Memory B cell (primary cell): ENCODE measurements around the gene RERE.

Experiments
- ATAC-seq: fragments of 150-1000 bp; cut with Tn5 transposase; 2 replicates; pipeline ENCODE4 v1.10.0; 2021; ENCODE audit warnings: low read depth, mild to moderate bottlenecking, moderate library complexity
- DNase-seq, 2 donors: peaks; one replicate each; pipeline ENCODE4 v3.0.0; 2022; ENCODE audit warnings: low spot score in 2 of 2
- H3K27ac Mint-ChIP-seq: one replicate; pipeline ENCODE4 v1.8.0; 2022; ENCODE audit warnings: mild to moderate bottlenecking, moderate library complexity, mixed read lengths
- H3K27me3 Mint-ChIP-seq: one replicate; pipeline ENCODE4 v1.8.0; 2022; ENCODE audit warnings: mixed read lengths
- H3K36me3 Mint-ChIP-seq: one replicate; pipeline ENCODE4 v1.8.0; 2022; ENCODE audit warnings: mild to moderate bottlenecking, mixed read lengths
- H3K4me1 Mint-ChIP-seq: one replicate; pipeline ENCODE4 v1.8.0; 2022; ENCODE audit warnings: mixed read lengths
- H3K4me3 Mint-ChIP-seq: one replicate; pipeline ENCODE4 v1.8.0; 2022; ENCODE audit warnings: mild to moderate bottlenecking, moderate library complexity, mixed read lengths
- H3K9me3 Mint-ChIP-seq: one replicate; pipeline ENCODE4 v1.8.0; 2022; ENCODE audit warnings: mixed read lengths

Gene RERE

DNA sequence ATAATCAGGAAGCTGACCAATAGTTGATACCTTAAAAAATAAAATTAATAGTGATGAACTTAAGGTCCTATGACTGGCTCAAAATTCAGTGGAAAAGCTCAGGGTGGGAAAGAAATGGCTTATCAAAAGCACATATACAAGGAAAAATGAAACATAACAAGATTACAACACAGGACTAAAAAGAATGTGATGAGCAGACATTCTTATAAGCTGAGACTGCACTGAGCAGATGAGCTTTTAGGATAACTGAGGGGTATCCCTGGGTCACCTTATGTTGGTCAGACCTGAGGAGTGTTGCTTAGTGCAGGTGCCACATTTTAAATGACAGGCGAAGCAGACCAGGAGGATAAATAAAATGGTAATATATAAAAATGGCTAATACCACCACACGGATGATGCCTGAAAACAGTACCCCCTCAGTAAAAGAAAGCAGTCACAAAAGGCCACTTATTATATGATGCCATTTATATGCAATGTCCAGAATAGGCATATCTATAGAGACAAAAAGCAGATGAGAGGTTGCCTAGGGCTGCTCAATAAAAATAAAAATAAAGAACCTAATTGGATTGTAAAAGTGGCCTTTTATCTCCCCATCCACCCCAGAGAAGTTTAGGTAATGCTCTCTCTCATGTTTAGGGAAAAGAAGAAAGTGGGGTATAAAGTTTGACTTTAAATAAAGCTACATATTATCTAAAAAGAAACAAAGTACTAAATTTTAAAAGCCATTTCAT, 335.6 kb downstream of the RERE start:
- Mint-ChIP-seq H3K4me1 (peaks cover 11% of the 10 kb centered on the region), H3K36me3 (peaks cover 17% of the 10 kb centered on the region), H3K4me3 (no peak overlapping the region), H3K27me3 (no peaks in the 10 kb centered on the region), H3K27ac (no peak overlapping the region), H3K9me3 (no peaks in the 10 kb centered on the region)
- no peak for DNase-seq
- ATAC-seq, result no peak

DNA sequence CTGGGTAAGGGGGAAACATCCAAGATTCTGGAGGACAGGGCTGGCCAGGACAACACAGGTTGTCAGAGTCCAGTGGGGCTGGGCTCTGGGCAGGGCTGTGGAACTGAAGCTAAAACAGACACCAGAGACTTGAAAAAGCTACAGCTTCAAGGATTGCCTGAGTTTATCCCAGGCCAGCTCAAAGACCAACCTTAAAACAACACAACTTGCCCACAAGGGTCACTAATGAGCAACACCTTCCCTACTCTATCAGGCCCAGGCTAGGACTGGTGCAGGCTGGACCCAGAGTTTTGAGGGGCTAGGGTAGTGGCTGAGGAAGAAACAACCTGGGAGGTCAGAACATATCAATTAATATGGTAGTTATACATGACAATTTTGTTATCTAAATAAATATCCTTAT, 338.9 kb downstream of the RERE start:
- H3K4me1 Mint-ChIP-seq, result peaks cover 19% of the 10 kb centered on the region

DNA sequence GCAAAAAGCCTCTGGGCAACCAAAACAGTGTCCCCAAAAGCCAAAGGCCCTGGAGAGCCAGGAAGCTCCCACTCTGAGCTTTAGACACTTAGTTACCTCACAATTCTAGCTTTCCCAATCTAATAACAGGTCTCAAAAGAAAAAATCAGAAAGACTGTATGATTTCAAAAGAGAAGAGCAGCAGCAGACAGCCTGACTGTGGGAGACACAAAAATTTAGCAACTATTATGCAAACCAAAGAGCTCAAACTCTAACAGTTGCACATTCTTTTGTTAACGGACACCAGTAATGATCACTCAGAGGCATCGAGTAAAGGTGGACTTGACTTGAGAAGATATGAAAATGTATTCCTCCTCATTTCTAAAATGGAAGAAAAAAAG, 339.5 kb downstream of the RERE start:
- DNase-seq (no peak), ATAC-seq (no peak)
- Mint-ChIP-seq H3K4me1 (peaks cover 24% of the 10 kb centered on the region), H3K36me3 (peaks cover 9% of the 10 kb centered on the region), H3K27ac (peak overlapping the region; percentile 78), H3K4me3 (no peak overlapping the region), H3K9me3 (no peaks in the 10 kb centered on the region), H3K27me3 (no peaks in the 10 kb centered on the region)

More for the DNA sequence above, 338.9 kb downstream of the RERE start:
- Mint-ChIP-seq H3K27ac (peak overlapping the region; percentile 78), H3K9me3 (no peaks in the 10 kb centered on the region), H3K36me3 (peaks cover 11% of the 10 kb centered on the region), H3K27me3 (no peaks in the 10 kb centered on the region), H3K4me3 (no peak overlapping the region)
- DNase-seq, result no peak
- no peak for ATAC-seq

DNA sequence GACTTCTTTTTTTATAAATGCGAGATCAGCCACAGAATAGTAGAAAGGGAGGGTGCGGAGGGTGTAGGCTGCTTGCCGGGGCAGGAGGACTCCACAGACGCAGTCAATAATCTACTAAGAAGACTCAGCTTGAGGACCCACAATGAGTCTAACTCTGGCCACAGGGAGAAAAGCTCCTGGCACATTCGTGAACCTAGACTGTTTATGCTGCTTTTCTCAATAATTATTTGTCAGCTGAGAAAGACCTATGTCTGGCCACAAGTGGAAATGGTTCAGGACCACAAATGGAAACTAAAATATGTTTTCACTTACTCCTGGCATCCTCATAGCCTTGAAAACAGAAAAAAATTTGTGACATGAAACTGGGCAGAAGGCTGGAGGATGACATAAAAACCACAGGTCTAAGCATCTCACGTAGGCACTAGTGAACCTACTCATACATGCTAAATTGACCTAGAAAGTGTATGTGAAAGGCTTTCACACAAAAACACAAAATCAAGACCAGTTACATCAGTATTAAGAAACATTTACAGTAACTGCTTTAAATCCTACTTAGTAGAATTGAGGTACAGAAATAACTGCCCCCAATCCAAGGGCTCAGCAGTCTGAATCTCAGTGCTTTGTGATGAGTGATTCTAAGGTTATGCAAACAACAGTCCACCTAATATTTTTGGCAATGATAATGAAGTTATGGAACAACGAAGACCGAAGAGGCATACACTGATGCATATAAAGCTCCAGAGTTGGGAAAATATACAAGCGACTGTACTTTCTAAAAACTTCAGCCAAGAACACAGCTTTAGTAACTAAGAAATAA, 340.1 kb downstream of the RERE start:
- DNase-seq, result no peak
- Mint-ChIP-seq H3K36me3 (peaks cover 9% of the 10 kb centered on the region), H3K9me3 (no peaks in the 10 kb centered on the region), H3K27me3 (no peaks in the 10 kb centered on the region), H3K4me1 (peaks cover 30% of the 10 kb centered on the region), H3K4me3 (no peak overlapping the region), H3K27ac (peak overlapping the region; percentile 78)
- ATAC-seq, result no peak

DNA sequence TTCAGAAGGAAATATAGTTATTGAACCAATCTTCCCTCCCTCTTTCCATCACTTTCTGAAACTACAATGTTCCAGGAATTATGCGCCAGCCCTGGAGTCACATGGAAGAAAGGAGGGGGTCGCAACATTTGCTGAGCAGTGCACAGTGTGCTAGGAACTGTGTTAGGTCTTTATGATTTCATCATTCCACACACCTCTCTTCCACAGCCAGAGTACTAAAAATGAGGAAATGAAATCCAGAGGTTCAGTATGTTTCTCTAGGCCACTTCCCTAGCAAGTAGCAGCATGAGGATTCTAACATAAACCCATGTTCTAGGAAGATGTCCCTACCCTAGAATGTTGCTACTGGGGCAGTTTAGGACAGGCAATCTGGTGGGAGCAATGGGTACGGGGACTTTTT, 341.4 kb downstream of the RERE start:
- H3K4me3 Mint-ChIP-seq, result no peak overlapping the region
- H3K9me3 Mint-ChIP-seq, result no peaks in the 10 kb centered on the region
- peaks cover 30% of the 10 kb centered on the region for H3K4me1 Mint-ChIP-seq
- H3K36me3 Mint-ChIP-seq, result peaks cover 6% of the 10 kb centered on the region
- ATAC-seq, result no peak
- no peak overlapping the region for H3K27ac Mint-ChIP-seq
- no peak for DNase-seq
- H3K27me3 Mint-ChIP-seq, result no peaks in the 10 kb centered on the region

DNA sequence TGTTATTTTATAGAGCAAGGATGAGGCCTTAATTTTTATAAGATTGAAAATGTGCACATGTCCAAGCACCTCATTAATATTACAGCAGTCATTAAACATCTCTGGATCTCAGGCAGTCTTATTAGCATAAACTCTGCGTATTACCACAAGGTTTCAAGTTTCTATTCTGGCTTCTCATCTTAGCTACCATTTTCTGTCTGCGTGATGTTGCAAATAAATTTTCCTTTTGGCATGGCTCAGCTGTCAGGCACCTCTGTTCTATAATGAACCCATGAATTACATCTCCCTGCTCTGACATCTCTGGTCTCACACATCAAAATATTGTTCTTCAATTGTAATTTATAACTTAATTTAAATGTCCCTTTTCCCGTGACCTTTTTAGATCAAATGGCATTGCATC, 343.1 kb downstream of the RERE start:
- ATAC-seq, result no peak
- Mint-ChIP-seq H3K4me3 (no peak overlapping the region), H3K27ac (no peak overlapping the region), H3K4me1 (peaks cover 29% of the 10 kb centered on the region), H3K9me3 (no peaks in the 10 kb centered on the region), H3K27me3 (no peaks in the 10 kb centered on the region), H3K36me3 (peaks cover 5% of the 10 kb centered on the region)
- no peak for DNase-seq

DNA sequence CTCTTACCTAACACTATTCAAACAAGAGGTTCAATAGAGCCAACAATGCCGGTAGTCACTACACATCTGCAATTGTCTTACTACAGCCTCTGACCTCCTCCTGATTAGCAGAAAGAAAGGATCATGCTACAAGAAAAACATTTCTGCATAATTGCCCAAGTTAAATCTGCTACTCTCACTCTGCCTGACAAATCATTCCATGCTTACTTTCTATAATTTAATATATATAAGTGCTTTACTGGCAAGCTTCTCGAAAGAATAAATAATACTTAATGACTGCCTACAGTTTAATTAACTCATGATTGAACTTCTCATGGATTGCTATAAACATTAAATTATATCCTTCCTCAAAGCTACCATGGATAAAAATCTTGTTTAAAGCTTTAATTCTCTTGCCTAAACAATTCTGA, 343.5 kb downstream of the RERE start:
- Mint-ChIP-seq H3K36me3 (peaks cover 4% of the 10 kb centered on the region), H3K27ac (no peak overlapping the region), H3K4me1 (peaks cover 27% of the 10 kb centered on the region), H3K9me3 (no peaks in the 10 kb centered on the region), H3K27me3 (no peaks in the 10 kb centered on the region), H3K4me3 (no peak overlapping the region)
- no peak for ATAC-seq
- no peak for DNase-seq

DNA sequence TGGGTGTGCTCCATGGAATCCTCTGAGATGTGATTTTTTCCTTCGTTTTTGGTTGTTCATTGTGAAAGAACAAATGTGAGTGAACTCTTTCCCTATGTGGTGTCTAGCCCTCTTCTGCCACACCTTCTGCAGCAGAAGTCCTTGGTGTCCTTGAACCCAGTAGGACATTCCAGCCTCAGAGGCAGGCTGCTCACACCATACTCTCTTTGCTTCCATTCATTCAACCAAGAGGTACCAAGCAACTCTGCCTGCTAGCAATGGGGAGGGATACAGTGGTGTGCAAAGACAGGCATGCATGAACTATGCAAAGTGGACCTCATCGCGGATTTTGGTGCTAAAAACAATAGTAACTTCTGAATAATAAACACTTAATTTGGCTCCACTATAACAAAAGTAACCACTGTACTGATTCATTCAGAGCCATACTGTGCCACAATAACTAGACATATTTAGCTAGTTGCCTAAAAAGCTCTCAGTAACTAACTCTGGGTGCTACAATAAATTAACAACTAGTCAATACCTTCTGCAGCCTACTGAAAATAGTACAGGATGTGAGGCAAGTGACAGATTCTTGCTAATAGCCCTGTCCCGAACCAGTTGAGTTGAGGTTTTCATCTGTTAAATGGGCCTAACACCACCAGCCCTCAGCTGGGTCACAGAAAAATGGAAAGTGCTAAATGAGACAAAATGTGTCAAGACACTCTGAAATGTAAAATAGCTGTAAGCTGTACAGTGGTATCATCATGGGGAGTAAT, 344.1 kb downstream of the RERE start:
- DNase-seq, result no peak
- no peaks in the 10 kb centered on the region for H3K27me3 Mint-ChIP-seq

DNA sequence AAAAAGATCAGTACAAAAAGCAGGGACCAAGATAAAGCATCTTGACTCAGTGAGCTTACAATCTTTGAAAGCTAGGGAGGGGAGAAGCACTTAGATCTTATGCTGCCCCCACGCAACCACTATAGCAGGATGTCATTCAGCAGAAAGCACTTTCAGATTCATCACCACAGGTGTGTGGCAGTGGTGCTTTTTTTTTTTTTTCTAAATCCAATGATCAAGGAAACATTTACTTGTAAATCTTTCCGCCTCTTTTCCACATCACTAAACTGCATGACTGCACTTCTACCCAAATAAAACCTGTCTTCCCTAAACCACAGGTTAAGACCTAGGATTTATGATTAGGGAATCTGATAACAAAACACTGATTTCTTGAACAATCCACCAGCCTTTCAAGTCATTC, 344.8 kb downstream of the RERE start:
- Mint-ChIP-seq H3K36me3 (no peaks in the 10 kb centered on the region), H3K9me3 (no peaks in the 10 kb centered on the region), H3K27me3 (no peaks in the 10 kb centered on the region), H3K27ac (peak overlapping the region; percentile 82), H3K4me1 (peaks cover 23% of the 10 kb centered on the region), H3K4me3 (no peak overlapping the region)
- DNase-seq (peak in 1 of 2 donors; percentile 33), ATAC-seq (peak; percentile 99)

More for the DNA sequence above, 344.1 kb downstream of the RERE start:
- Mint-ChIP-seq H3K4me1 (peaks cover 27% of the 10 kb centered on the region), H3K9me3 (no peaks in the 10 kb centered on the region), H3K36me3 (peaks cover 4% of the 10 kb centered on the region), H3K27ac (peak overlapping the region; percentile 82), H3K4me3 (peak overlapping the region; percentile 43)
- ATAC-seq, result peak; percentile 16

DNA sequence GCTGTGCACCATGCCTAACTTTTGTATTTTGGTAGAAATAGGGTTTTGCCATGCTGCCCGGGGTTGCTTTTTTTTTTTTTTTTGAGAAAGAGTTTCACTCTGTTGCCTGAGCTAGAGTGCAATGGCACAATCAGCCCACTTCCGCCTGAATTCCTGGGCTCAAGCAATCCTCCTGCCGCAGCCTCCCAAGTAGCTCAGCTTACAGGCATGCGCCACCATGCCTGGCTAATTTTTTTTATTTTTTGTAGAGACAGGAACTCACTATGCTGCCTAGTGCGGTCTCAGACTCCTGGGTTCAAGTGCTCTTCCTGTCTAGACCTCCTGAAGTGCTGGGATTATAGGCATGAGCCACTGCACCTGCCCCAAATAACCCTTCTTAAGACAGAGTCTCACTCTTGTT, 346.0 kb downstream of the RERE start:
- no peak for ATAC-seq
- Mint-ChIP-seq H3K27ac (no peak overlapping the region), H3K4me3 (no peak overlapping the region)

DNA sequence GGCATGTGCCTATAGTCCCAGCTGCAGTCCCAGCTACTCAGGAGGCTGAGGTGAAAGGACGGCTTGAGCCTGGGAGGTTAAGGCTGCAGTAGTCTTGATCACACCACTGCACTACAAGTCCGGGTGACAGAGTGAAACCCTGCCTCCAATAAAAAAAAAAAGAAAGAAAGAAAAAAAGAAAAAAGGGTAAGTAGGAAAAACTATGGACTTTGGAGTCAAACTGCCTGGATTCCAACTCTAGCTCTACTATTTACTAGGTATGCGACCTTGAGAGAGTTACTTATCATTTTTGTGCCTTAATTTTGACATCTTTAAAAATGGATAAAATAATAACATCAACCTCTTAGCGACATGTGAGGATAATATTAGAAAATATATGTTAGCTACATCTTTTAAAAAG, 348.7 kb downstream of the RERE start:
- ATAC-seq (no peak), DNase-seq (no peak)
- Mint-ChIP-seq H3K9me3 (no peaks in the 10 kb centered on the region), H3K27ac (no peak overlapping the region), H3K4me1 (peaks cover 26% of the 10 kb centered on the region), H3K27me3 (no peaks in the 10 kb centered on the region), H3K36me3 (peaks cover 12% of the 10 kb centered on the region), H3K4me3 (no peak overlapping the region)

More for the DNA sequence above, 346.0 kb downstream of the RERE start:
- Mint-ChIP-seq H3K27me3 (no peaks in the 10 kb centered on the region), H3K36me3 (no peaks in the 10 kb centered on the region), H3K4me1 (peaks cover 24% of the 10 kb centered on the region), H3K9me3 (no peaks in the 10 kb centered on the region)
- DNase-seq, result no peak

DNA sequence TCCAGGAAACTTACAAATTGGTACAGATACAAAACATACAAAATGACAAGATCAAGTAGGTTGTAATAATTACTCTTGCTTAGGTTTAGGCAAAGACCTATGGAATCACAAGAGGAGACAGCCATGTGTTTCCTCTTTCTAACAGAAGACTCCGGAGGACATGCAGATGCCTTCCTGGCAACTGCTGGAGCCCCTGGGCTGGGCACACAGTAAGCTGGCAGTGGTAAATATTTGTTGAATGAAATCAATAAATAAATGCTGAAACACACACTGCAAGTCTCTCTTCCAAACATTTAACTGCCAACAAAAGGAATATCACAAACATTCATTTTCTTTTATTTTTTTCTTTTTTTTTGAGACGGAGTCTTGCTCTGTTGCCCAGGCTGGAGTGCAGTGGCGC, 350.1 kb downstream of the RERE start:
- Mint-ChIP-seq H3K4me3 (no peak overlapping the region), H3K27ac (no peak overlapping the region), H3K9me3 (no peaks in the 10 kb centered on the region)

DNA sequence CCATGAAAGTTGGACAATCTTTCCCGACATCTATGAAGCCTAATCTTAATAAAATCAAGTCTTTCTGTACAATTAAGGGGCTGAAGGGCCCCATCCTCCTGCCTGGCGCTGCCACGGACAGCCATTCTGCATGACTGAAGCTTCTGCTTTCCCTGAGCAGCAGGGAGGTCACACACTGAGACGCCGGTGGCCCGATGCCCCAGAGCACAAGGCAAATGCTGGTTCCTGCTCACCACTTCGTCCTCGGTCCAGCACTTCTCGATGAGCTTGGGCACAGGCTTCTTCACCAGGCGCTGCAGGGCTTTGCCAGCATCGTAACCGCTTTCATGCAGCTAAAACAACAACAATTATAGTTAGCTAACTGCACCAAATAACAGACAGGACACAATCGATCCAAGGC, 351.7 kb downstream of the RERE start:
- H3K36me3 Mint-ChIP-seq, result peaks cover 25% of the 10 kb centered on the region
- ATAC-seq (peak; percentile 61), DNase-seq (no peak)
- peak overlapping the region; percentile 23 for H3K27ac Mint-ChIP-seq
- H3K4me1 Mint-ChIP-seq, result peaks cover 25% of the 10 kb centered on the region
- H3K9me3 Mint-ChIP-seq, result no peaks in the 10 kb centered on the region
- peak overlapping the region; percentile 25 for H3K4me3 Mint-ChIP-seq
- no peaks in the 10 kb centered on the region for H3K27me3 Mint-ChIP-seq

More for the DNA sequence above, 350.1 kb downstream of the RERE start:
- no peak for ATAC-seq
- Mint-ChIP-seq H3K4me1 (peaks cover 20% of the 10 kb centered on the region), H3K36me3 (peaks cover 20% of the 10 kb centered on the region), H3K27me3 (no peaks in the 10 kb centered on the region)
- DNase-seq, result no peak

DNA sequence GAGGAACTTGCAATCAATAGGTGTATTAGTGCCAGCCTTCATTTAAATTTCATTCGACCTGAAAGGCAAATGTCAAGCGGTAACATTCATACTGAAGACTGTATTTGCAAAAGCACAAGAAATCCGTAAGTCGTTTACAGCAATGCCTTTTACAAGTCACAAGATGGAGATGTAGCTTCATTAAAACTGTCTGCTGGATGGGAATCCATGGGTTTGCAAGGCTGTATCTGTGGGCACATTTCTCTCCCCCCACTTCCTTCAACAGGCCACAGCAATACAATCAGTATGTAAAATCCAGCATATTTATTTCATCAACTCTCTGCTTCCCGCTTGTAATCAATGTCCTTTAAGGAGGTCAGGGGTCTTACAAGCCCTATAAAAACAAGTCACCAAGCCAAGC, 352.4 kb downstream of the RERE start:
- H3K27ac Mint-ChIP-seq, result peak overlapping the region; percentile 91
- no peaks in the 10 kb centered on the region for H3K9me3 Mint-ChIP-seq

More for the DNA sequence above, 352.4 kb downstream of the RERE start:
- Mint-ChIP-seq H3K4me3 (no peak overlapping the region), H3K27me3 (no peaks in the 10 kb centered on the region), H3K36me3 (peaks cover 25% of the 10 kb centered on the region), H3K4me1 (peaks cover 25% of the 10 kb centered on the region)
- ATAC-seq, result no peak
- DNase-seq, result no peak
